GM18502 (cell line): ENCODE measurements around the gene DCLK2.

Source experiments
- ATAC-seq: cut with Tn5 transposase; IDR thresholded peaks from one replicate; pipeline ENCODE4 v1.9.1; 2021; ENCODE audit warnings: mild to moderate bottlenecking; ENCODE audit not compliant: unreplicated experiment, poor library complexity

The DCLK2 gene

GRCh38 chr4:150253965-150254630 is 175.9 kb downstream of the DCLK2 start:
- no peak for ATAC-seq

GRCh38 chr4:150255610-150256224 is 177.5 kb downstream of the DCLK2 start:
- ATAC-seq: no peak

- no peak for ATAC-seq
These were observed 178.0 kb downstream of the DCLK2 start for GRCh38 chr4:150256225-150256620.

GRCh38 chr4:150256841-150257730 is 178.8 kb downstream of the DCLK2 start:
- no peak for ATAC-seq

GRCh38 chr4:150258569-150258968 is 180.3 kb downstream of the DCLK2 start:
- ATAC-seq: no peak

- ATAC-seq: no peak
These were observed 181.8 kb downstream of the DCLK2 start for GRCh38 chr4:150259861-150260567.

GRCh38 chr4:150261571-150261970 is 183.3 kb downstream of the DCLK2 start:
- ATAC-seq: no peak

- no peak for ATAC-seq
These were observed 184.4 kb downstream of the DCLK2 start for GRCh38 chr4:150262611-150263010.

- ATAC-seq: no peak
These were observed 186.4 kb downstream of the DCLK2 start for GRCh38 chr4:150264595-150265161.

GRCh38 chr4:150265806-150266205 is 187.6 kb downstream of the DCLK2 start:
- no peak for ATAC-seq

- no peak for ATAC-seq
These were observed 190.2 kb downstream of the DCLK2 start for GRCh38 chr4:150268444-150268843.

GRCh38 chr4:150278206-150278605 is 200.0 kb downstream of the DCLK2 start:
- ATAC-seq: no peak

GRCh38 chr4:150280081-150280895 is 202.0 kb downstream of the DCLK2 start:
- no peak for ATAC-seq

- ATAC-seq: no peak
These were observed 202.7 kb downstream of the DCLK2 start for GRCh38 chr4:150280975-150281374.

GRCh38 chr4:150283689-150284088 is 205.4 kb downstream of the DCLK2 start:
- no peak for ATAC-seq

GRCh38 chr4:150286656-150287055 is 208.4 kb downstream of the DCLK2 start:
- ATAC-seq: no peak

GRCh38 chr4:150289198-150289597 is 211.0 kb downstream of the DCLK2 start:
- no peak for ATAC-seq

- ATAC-seq: no peak
These were observed 211.6 kb downstream of the DCLK2 start for GRCh38 chr4:150289881-150290280.

- peak; percentile 48 for ATAC-seq
These were observed 219.7 kb downstream of the DCLK2 start for GRCh38 chr4:150297861-150298474.
